Testis (tissue), 2 donors: ENCODE results near the gene CDK8.

Source experiments
- CTCF ChIP-seq, 3 experiments: fragments of 450-650 bp in 2 of 3; fragments of 200-600 bp in 1 of 3; sonication (generic) in 1 of 3; IDR thresholded peaks; one replicate each; pipeline ENCODE4 v1.5.1; 2016 to 2019; ENCODE audit warnings: antibody characterized with exemption in 3 of 3, mild to moderate bottlenecking in 2 of 3, moderate library complexity in 1 of 3
- POLR2A ChIP-seq: fragments of 450-650 bp; IDR thresholded peaks from one replicate; pipeline ENCODE4 v1.6.1; 2017; ENCODE audit warnings: antibody characterized with exemption, mild to moderate bottlenecking, moderate library complexity

GRCh38 chr13:26221399-26221720 lies 32.6 kb upstream of the CDK8 start:
- TF ChIP-seq CTCF (IDR thresholded peaks at IDR 0.05) (no peak), POLR2A (no peak)
